IMR-90 (cell line): ENCODE results near the gene IRF5. TPM values are rescaled to one million over a fixed set of nuclear protein-coding genes. Genes with fewer than 3 reads are reported as not detected.

ENCODE experiments used
- ATAC-seq: fragments of 200-7000 bp; cut with Tn5 transposase; 2 replicates; pipeline ENCODE4 v1.9.1; 2020; ENCODE audit warnings: low read depth, mild to moderate bottlenecking, moderate library complexity
- BruUV-seq: library from RNA; stranded (reverse); fragments of 400-500 nt; replicated peaks from 2 replicates; lab custom pipeline; 2021; lab: Mats Ljungman, UMichigan
- CTCF ChIA-PET: fragments of 300-600 bp; formaldehyde crosslinking; extraction: SDS; loops from one replicate; lab custom pipeline; 2021; ENCODE audit warnings: antibody characterized with exemption; lab: Yijun Ruan, JAX
- POLR2A ChIA-PET: fragments of 300-600 bp; sonication (Branson Sonifier 250); formaldehyde crosslinking; loops from one replicate; lab custom pipeline; 2022; ENCODE audit warnings: antibody characterized with exemption; ENCODE audit not compliant: unreplicated experiment; lab: Charles Lee
- DNase-seq: peaks from one replicate; pipeline ENCODE4 v3.0.0; 2013
- H2AFZ ChIP-seq: replicated peaks from 2 replicates; pipeline ENCODE3; 2013; ENCODE audit warnings: low read length, mild to moderate bottlenecking; ENCODE audit not compliant: poor library complexity
- H2AK5ac ChIP-seq: 2 replicates; pipeline ENCODE4 v1.6.1; 2013; ENCODE audit warnings: low read depth, low read length, inconsistent platforms
- H2AK9ac ChIP-seq: replicated peaks from 2 replicates; pipeline ENCODE3; 2013; ENCODE audit warnings: mild to moderate bottlenecking, low read depth, low read length, moderate library complexity; ENCODE audit not compliant: poor library complexity
- H2BK120ac ChIP-seq: 2 replicates; pipeline ENCODE4 v1.6.1; 2013; ENCODE audit warnings: low read depth, low read length, inconsistent platforms
- H2BK15ac ChIP-seq: 3 replicates; pipeline ENCODE4 v1.6.1; 2013; ENCODE audit warnings: low read depth, low read length, inconsistent platforms
- H2BK20ac ChIP-seq: 2 replicates; pipeline ENCODE4 v1.6.1; 2013; ENCODE audit warnings: low read depth, mild to moderate bottlenecking, inconsistent platforms, low read length, moderate library complexity
- H2BK5ac ChIP-seq: 2 replicates; pipeline ENCODE4 v1.6.1; 2013; ENCODE audit warnings: mild to moderate bottlenecking, low read depth, low read length, inconsistent platforms; ENCODE audit not compliant: poor library complexity, severe bottlenecking
- H3K14ac ChIP-seq: replicated peaks from 2 replicates; pipeline ENCODE4 v1.6.1; 2013; ENCODE audit warnings: low read depth, low read length, inconsistent platforms
- H3K18ac ChIP-seq: 2 replicates; pipeline ENCODE4 v1.6.1; 2013; ENCODE audit warnings: low read depth, low read length, control low read depth
- H3K23ac ChIP-seq: 2 replicates; pipeline ENCODE4 v1.6.1; 2013; ENCODE audit warnings: low read depth, low read length, inconsistent platforms
- H3K27ac ChIP-seq: 2 replicates; pipeline ENCODE4 v1.5.1; 2013; ENCODE audit warnings: mild to moderate bottlenecking, control low read depth, low read length; ENCODE audit not compliant: insufficient read depth
- H3K27me3 ChIP-seq: 2 replicates; pipeline ENCODE4 v1.6.1; 2013; ENCODE audit warnings: low read length; ENCODE audit not compliant: control insufficient read depth, insufficient read depth
- H3K36me3 ChIP-seq: 2 replicates; pipeline ENCODE4 v1.6.1; 2013; ENCODE audit warnings: low read length, mixed read lengths; ENCODE audit not compliant: control insufficient read depth, insufficient read depth
- H3K4ac ChIP-seq: 2 replicates; pipeline ENCODE4 v1.6.1; 2013; ENCODE audit warnings: low read depth, low read length, inconsistent platforms
- H3K4me1 ChIP-seq: 2 replicates; pipeline ENCODE4 v1.6.1; 2013; ENCODE audit warnings: low read length, mixed read lengths; ENCODE audit not compliant: control insufficient read depth, insufficient read depth
- H3K4me2 ChIP-seq: 2 replicates; pipeline ENCODE4 v1.6.1; 2013; ENCODE audit warnings: low read depth, mild to moderate bottlenecking, control low read depth, low read length, moderate library complexity
- H3K4me3 ChIP-seq: 2 replicates; pipeline ENCODE4 v1.5.1; 2013; ENCODE audit warnings: low read depth, mild to moderate bottlenecking, control low read depth, low read length, moderate library complexity; ENCODE audit not compliant: insufficient read depth
- H3K56ac ChIP-seq: 2 replicates; pipeline ENCODE4 v1.6.1; 2013; ENCODE audit warnings: low read length, inconsistent platforms; ENCODE audit not compliant: insufficient read depth; ENCODE audit errors: extremely low read depth
- H3K79me1 ChIP-seq, 2 experiments: 2 replicates each; pipeline ENCODE4 v1.6.1; 2013; ENCODE audit warnings: low read length in 2 of 2, inconsistent platforms in 1 of 2, low read depth in 1 of 2
- H3K9ac ChIP-seq: 2 replicates; pipeline ENCODE4 v1.6.1; 2013; ENCODE audit warnings: low read depth, low read length, control low read depth
- H3K9me1 ChIP-seq: 2 replicates; pipeline ENCODE4 v1.6.1; 2013; ENCODE audit warnings: low read length, inconsistent platforms; ENCODE audit not compliant: insufficient read depth
- H3K9me3 ChIP-seq: 2 replicates; pipeline ENCODE4 v1.6.1; 2013; ENCODE audit warnings: low read length; ENCODE audit not compliant: control insufficient read depth, insufficient read depth
- H4K20me1 ChIP-seq: 2 replicates; pipeline ENCODE4 v1.6.1; 2013; ENCODE audit warnings: low read length, inconsistent platforms; ENCODE audit not compliant: insufficient read depth
- H4K5ac ChIP-seq: 2 replicates; pipeline ENCODE4 v1.6.1; 2013; ENCODE audit warnings: mild to moderate bottlenecking, low read depth, low read length, control low read depth
- H4K8ac ChIP-seq, 2 experiments: 2 replicates each; pipeline ENCODE4 v1.6.1; 2013; ENCODE audit warnings: low read depth in 2 of 2, low read length in 2 of 2, control low read depth in 1 of 2, inconsistent platforms in 1 of 2
- H4K91ac ChIP-seq: 2 replicates; pipeline ENCODE4 v1.6.1; 2013; ENCODE audit warnings: low read depth, low read length, inconsistent platforms; ENCODE audit not compliant: insufficient read depth
- CEBPB ChIP-seq: IDR thresholded peaks from 2 replicates; pipeline ENCODE4 v1.6.1; 2012; ENCODE audit warnings: low read depth, low read length, improper control_type of control experiment
- CHD1 ChIP-seq: IDR thresholded peaks from 2 replicates; pipeline ENCODE4 v1.6.1; 2012; ENCODE audit warnings: low read depth, low read length, improper control_type of control experiment
- CTCF ChIP-seq: conservative IDR thresholded peaks from 2 replicates; pipeline ENCODE4 v1.5.1; 2012; ENCODE audit warnings: mild to moderate bottlenecking, low read depth, low read length, improper control_type of control experiment
- ELK1 ChIP-seq: fragments of 150-350 bp; IDR thresholded peaks from 2 replicates; pipeline ENCODE4 v1.6.1; 2016; ENCODE audit warnings: low read depth, mild to moderate bottlenecking, low read length, moderate library complexity, borderline replicate concordance
- FOS ChIP-seq: fragments of 150-350 bp; IDR thresholded peaks from 2 replicates; pipeline ENCODE4 v1.6.1; 2016; ENCODE audit warnings: low read depth, low read length
- MAFK ChIP-seq: IDR thresholded peaks from 2 replicates; pipeline ENCODE4 v1.6.1; 2012; ENCODE audit warnings: low read depth, low read length, improper control_type of control experiment
- MAZ ChIP-seq: IDR thresholded peaks from 2 replicates; pipeline ENCODE4 v1.6.1; 2012; ENCODE audit warnings: low read depth, mild to moderate bottlenecking, low read length, improper control_type of control experiment, moderate library complexity, borderline replicate concordance
- MXI1 ChIP-seq: IDR thresholded peaks from 2 replicates; pipeline ENCODE4 v1.6.1; 2012; ENCODE audit warnings: low read depth, mild to moderate bottlenecking, low read length, moderate library complexity, borderline replicate concordance
- NFE2L2 ChIP-seq: fragments of 150-350 bp; IDR thresholded peaks from 2 replicates; pipeline ENCODE4 v1.6.1; 2016; ENCODE audit warnings: low read depth, mild to moderate bottlenecking, low read length
- POLR2A ChIP-seq: IDR thresholded peaks from 2 replicates; pipeline ENCODE4 v1.6.1; 2012; ENCODE audit warnings: mild to moderate bottlenecking, low read depth, low read length
- RAD21 ChIP-seq: IDR thresholded peaks from 2 replicates; pipeline ENCODE4 v1.6.1; 2012; ENCODE audit warnings: low read length, improper control_type of control experiment
- RCOR1 ChIP-seq: IDR thresholded peaks from 2 replicates; pipeline ENCODE4 v1.6.1; 2012; ENCODE audit warnings: mild to moderate bottlenecking, low read length, improper control_type of control experiment; ENCODE audit not compliant: insufficient replicate concordance
- RFX5 ChIP-seq: IDR thresholded peaks from 2 replicates; pipeline ENCODE4 v1.8.0; 2012; ENCODE audit warnings: low read depth, mild to moderate bottlenecking, low read length, moderate library complexity
- SMC3 ChIP-seq: fragments of 150-350 bp; IDR thresholded peaks from 2 replicates; pipeline ENCODE4 v1.6.1; 2016; ENCODE audit warnings: low read depth, mild to moderate bottlenecking, antibody characterized with exemption, low read length, moderate library complexity
- USF2 ChIP-seq: fragments of 150-350 bp; IDR thresholded peaks from 2 replicates; pipeline ENCODE4 v1.6.1; 2017; ENCODE audit warnings: mild to moderate bottlenecking, antibody characterized with exemption, low read length, low read depth
- WGBS, 2 experiments: methylation state at CpG; one replicate each; pipeline versions ENCODE4 v1.1.5 to v1.1.7; 2013; ENCODE audit warnings: missing lambda C conversion rate in 2 of 2; ENCODE audit not compliant: insufficient read length in 1 of 2; ENCODE audit errors: extremely low coverage in 2 of 2; 5-methylcytosine and 5-hydroxymethylcytosine counted together
- dilution Hi-C: fragments of 300-500 bp; cut with HindIII; formaldehyde crosslinking; loops from one replicate; pipeline ENCODE4 v1.14.3; 2018; ENCODE audit warnings: low sequenced_read_pairs; ENCODE audit not compliant: unreplicated experiment
- in situ Hi-C: fragments of 300-500 bp; cut with MboI; formaldehyde crosslinking; loops from 3 replicates; pipeline ENCODE4 v1.14.3; 2019; ENCODE audit warnings: low sequenced_read_pairs, inconsistent platforms, mixed read lengths
- intact Hi-C: fragments of 100-400 bp; cut with micrococcal nuclease; formaldehyde crosslinking; loops from 2 replicates; pipeline ENCODE4 v1.10.0; 2022
- polyA plus RNA-seq, 3 experiments: library from polyadenylated mRNA; depleted of rRNA; stranded (reverse); fragments of >200 nt; gene quantifications; 2 replicates each; pipeline ENCODE4 v1.2.3, GENCODE V29; 2012; ENCODE audit warnings: low replicate concordance in 1 of 3
- total RNA-seq: library from RNA; depleted of rRNA; stranded (reverse); fragments of >200 nt; gene quantifications from 2 replicates; pipeline ENCODE4 v1.2.3, GENCODE V29; 2012

Gene IRF5
- total and polyA plus RNA-seq, 2 of the 4 experiments (the other 2 are of a cell fraction) = 0.14 to 0.18 TPM

GRCh38 chr7:128891110-128891941 is 46.4 kb upstream of the IRF5 start:
- Histone ChIP-seq H3K79me1 (no peaks in the 10 kb centered on the region), H3K18ac (no peak overlapping the region), H4K5ac (no peak overlapping the region), H2BK15ac (no peak overlapping the region), H3K14ac (no peak overlapping the region), H3K27me3 (peaks cover 17% of the 10 kb centered on the region), H2BK5ac (no peak overlapping the region), H2BK20ac (no peak overlapping the region), H3K4me3 (no peak overlapping the region), H4K91ac (no peak overlapping the region), H3K56ac (no peak overlapping the region), H2AK9ac (no peak overlapping the region), H3K4me1 (no peaks in the 10 kb centered on the region), H3K9me1 (no peaks in the 10 kb centered on the region), H2AFZ (no peak overlapping the region), H3K9ac (no peak overlapping the region), H4K20me1 (peaks cover 4% of the 10 kb centered on the region; the same call in 1 of the 2 replicates), H3K27ac (no peak overlapping the region), H4K8ac (no peak overlapping the region), H2AK5ac (no peak overlapping the region), H3K23ac (no peak overlapping the region), H3K4me2 (no peak overlapping the region), H3K4ac (no peak overlapping the region), H2BK120ac (no peak overlapping the region), H3K36me3 (no peaks in the 10 kb centered on the region), H3K9me3 (no peaks in the 10 kb centered on the region)
- CTCF ChIA-PET = no interaction called here
- BruUV-seq = no TSS peak
- POLR2A ChIA-PET = no interaction called here
- TF ChIP-seq USF2 (no peak), RFX5 (no peak), MAZ (no peak), FOS (no peak), NFE2L2 (no peak), RAD21 (no peak), MXI1 (no peak), POLR2A (no peak), RCOR1 (no peak), SMC3 (no peak), CEBPB (no peak), CHD1 (no peak), ELK1 (no peak), CTCF (no peak), MAFK (no peak)
- DNase-seq (no peak), ATAC-seq (no peak)
- dilution Hi-C loops = no loop called here
- intact Hi-C loops = no loop called here
- in situ Hi-C loops = loop anchor here (25.0 kb wide), 1 partner anchor 429 kb away; the partner anchor contains the start of gene HILPDA
- 55% methylated on average over 4 of the region's 41 CpGs; no CpG with 5 or more reads in 1 of the 2 experiments for WGBS, 2 experiments
